K562 (cell line): Measurements from ENCODE around the gene FMC1. TPM values are rescaled to one million over a fixed set of nuclear protein-coding genes. Genes with fewer than 3 reads are reported as not detected.

ENCODE experiments used
- ARID1B ChIP-seq: fragments of 450-650 bp; IDR thresholded peaks from 2 replicates; pipeline ENCODE4 v1.6.1; 2016; ENCODE audit warnings: antibody characterized with exemption, mild to moderate bottlenecking, inconsistent platforms
- ATF7 ChIP-seq: fragments of 450-650 bp; IDR thresholded peaks from 2 replicates; pipeline ENCODE4 v1.7.1; 2014; ENCODE audit warnings: mild to moderate bottlenecking, moderate library complexity
- BHLHE40 ChIP-seq: IDR thresholded peaks from 2 replicates; pipeline ENCODE4 v1.6.1; 2011; ENCODE audit warnings: low read length, improper control_type of control experiment
- CBX1 ChIP-seq: sonication (generic); IDR thresholded peaks from 2 replicates; pipeline ENCODE4 v1.6.1; 2016; ENCODE audit warnings: antibody characterized with exemption, low read depth, mild to moderate bottlenecking
- ETS2 ChIP-seq: IDR thresholded peaks from 2 replicates; pipeline ENCODE4 v1.6.1; 2016; ENCODE audit warnings: borderline replicate concordance, missing genetic modification characterization, mild to moderate bottlenecking, moderate library complexity, missing compliant biosample characterization; ENCODE audit not compliant: poor library complexity, severe bottlenecking
- GATAD2B ChIP-seq: fragments of 450-650 bp; IDR thresholded peaks from 2 replicates; pipeline ENCODE4 v1.6.1; 2017; ENCODE audit warnings: mild to moderate bottlenecking, borderline replicate concordance
- MYNN ChIP-seq, 2 experiments: sonication (generic); formaldehyde crosslinking in 1 of 2; IDR thresholded peaks; 2 replicates each; pipeline versions ENCODE4 v1.5.0 to v1.6.1; 2016 to 2020; ENCODE audit warnings: antibody characterized with exemption in 1 of 2, missing genetic modification reagents in 1 of 2
- OTX1 ChIP-seq: fragments of 450-650 bp; formaldehyde crosslinking; IDR thresholded peaks from 2 replicates; pipeline ENCODE4 v1.4.0; 2022; ENCODE audit warnings: mild to moderate bottlenecking
- POLR2H ChIP-seq: IDR thresholded peaks from 2 replicates; pipeline ENCODE4 v1.6.1; 2016; ENCODE audit warnings: missing genetic modification characterization, low read depth, mild to moderate bottlenecking, control low read depth, missing compliant biosample characterization, moderate library complexity
- polyA plus RNA-seq, 8 experiments: library from polyadenylated mRNA; depleted of rRNA in 4 of 8; stranded (reverse) in 5 of 8; unstranded in 3 of 8; fragments of >200 nt; fragmentation: Nextera tagmentation in 2 of 8; fragmentation: Illumina TruSeq in 1 of 8; extraction: Ambion mirVana in 2 of 8; extraction: Trizol in 1 of 8; gene quantifications; 2 replicates each; pipeline versions ENCODE4 v1.2.1 to v1.2.3, GENCODE V29; 2011 to 2014; ENCODE audit warnings: inconsistent platforms in 1 of 8, missing spikeins in 1 of 8
- total RNA-seq, 7 experiments: library from RNA; depleted of rRNA in 6 of 7; stranded (reverse); fragments of >200 nt in 6 of 7; fragmentation: Illumina TruSeq in 2 of 7; extraction: Trizol in 2 of 7; gene quantifications; 2 replicates each; pipeline versions ENCODE4 v1.2.1 to v1.2.3, GENCODE V29; 2011 to 2021; ENCODE audit warnings: low replicate concordance in 1 of 7
- TF ChIP-seq, protein P1 (sequence below): sonication (generic); formaldehyde crosslinking; IDR thresholded peaks from 2 replicates; pipeline ENCODE4 v1.8.1; 2023; ENCODE audit warnings: mild to moderate bottlenecking, missing genetic modification reagents
- TF ChIP-seq, protein P2 (sequence below), 2 experiments: fragments of 150-350 bp in 1 of 2; IDR thresholded peaks; 2 replicates each; pipeline ENCODE4 v1.6.1; 2012 to 2016; ENCODE audit warnings: low read depth in 2 of 2, low read length in 2 of 2, mild to moderate bottlenecking in 1 of 2, moderate library complexity in 1 of 2
- TF ChIP-seq, protein P3 (sequence below): fragments of 450-650 bp; IDR thresholded peaks from 2 replicates; pipeline ENCODE4 v1.6.1; 2018; ENCODE audit not compliant: partially characterized antibody

FMC1 gene
- total and polyA plus RNA-seq, 9 of the 15 experiments (the other 6 are each of a cell fraction or from before 2014, with no cell fraction given): 14.0 to 116 (median 29.0) TPM

DNA sequence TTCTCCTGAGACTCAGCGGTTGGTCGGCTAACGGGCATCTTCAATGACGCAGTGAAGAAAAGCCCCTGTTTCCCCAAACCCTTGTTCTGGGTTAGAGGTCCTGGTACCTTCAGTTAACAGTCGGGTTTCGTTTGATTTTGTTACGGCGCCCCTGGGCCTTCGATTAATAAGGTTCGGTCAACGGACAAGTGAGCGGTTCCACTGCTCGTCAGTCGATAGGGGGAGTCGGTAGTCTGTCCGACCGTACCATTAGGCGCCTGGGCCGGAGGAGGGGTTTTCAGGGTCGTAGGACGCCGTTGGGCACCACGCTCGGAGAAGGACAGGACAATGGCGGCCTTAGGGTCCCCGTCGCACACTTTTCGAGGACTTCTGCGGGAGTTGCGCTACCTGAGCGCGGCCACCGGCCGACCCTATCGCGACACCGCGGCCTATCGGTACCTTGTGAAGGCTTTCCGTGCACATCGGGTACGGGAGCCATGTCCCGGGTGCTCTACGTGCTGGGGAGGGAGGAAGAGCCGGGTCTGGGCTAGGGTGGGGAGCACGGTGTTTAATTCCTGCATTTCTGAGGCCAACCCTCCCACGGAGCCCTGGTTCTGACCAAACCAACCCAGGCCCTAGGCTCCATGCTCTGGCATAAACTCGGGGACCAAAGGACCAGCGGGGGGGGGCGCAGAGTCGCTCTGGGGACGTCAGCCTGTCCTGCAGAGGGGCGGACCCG lies at the start of gene FMC1 (continued):
- TF ChIP-seq, protein P1, sequence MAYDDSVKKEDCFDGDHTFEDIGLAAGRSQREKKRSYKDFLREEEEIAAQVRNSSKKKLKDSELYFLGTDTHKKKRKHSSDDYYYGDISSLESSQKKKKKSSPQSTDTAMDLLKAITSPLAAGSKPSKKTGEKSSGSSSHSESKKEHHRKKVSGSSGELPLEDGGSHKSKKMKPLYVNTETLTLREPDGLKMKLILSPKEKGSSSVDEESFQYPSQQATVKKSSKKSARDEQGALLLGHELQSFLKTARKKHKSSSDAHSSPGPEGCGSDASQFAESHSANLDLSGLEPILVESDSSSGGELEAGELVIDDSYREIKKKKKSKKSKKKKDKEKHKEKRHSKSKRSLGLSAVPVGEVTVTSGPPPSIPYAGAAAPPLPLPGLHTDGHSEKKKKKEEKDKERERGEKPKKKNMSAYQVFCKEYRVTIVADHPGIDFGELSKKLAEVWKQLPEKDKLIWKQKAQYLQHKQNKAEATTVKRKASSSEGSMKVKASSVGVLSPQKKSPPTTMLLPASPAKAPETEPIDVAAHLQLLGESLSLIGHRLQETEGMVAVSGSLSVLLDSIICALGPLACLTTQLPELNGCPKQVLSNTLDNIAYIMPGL: peak; percentile 87
- TF ChIP-seq POLR2H (no peak), CBX1 (peak; percentile 88; the same call in 1 of the 2 replicates), MYNN (IDR thresholded peaks at IDR 0.05) (peak; percentile 36), MYNN (CRISPR knock-in tag; IDR thresholded peaks at IDR 0.05) (no peak), ARID1B (peak; percentile 57), BHLHE40 (peak; percentile 94), ETS2 (tag) (peak; percentile 77), OTX1 (CRISPR knock-in tag) (peak; percentile 88), ATF7 (peak; percentile 99), GATAD2B (peak; percentile 9; the same call in 1 of the 2 replicates)
- TF ChIP-seq, protein P2, sequence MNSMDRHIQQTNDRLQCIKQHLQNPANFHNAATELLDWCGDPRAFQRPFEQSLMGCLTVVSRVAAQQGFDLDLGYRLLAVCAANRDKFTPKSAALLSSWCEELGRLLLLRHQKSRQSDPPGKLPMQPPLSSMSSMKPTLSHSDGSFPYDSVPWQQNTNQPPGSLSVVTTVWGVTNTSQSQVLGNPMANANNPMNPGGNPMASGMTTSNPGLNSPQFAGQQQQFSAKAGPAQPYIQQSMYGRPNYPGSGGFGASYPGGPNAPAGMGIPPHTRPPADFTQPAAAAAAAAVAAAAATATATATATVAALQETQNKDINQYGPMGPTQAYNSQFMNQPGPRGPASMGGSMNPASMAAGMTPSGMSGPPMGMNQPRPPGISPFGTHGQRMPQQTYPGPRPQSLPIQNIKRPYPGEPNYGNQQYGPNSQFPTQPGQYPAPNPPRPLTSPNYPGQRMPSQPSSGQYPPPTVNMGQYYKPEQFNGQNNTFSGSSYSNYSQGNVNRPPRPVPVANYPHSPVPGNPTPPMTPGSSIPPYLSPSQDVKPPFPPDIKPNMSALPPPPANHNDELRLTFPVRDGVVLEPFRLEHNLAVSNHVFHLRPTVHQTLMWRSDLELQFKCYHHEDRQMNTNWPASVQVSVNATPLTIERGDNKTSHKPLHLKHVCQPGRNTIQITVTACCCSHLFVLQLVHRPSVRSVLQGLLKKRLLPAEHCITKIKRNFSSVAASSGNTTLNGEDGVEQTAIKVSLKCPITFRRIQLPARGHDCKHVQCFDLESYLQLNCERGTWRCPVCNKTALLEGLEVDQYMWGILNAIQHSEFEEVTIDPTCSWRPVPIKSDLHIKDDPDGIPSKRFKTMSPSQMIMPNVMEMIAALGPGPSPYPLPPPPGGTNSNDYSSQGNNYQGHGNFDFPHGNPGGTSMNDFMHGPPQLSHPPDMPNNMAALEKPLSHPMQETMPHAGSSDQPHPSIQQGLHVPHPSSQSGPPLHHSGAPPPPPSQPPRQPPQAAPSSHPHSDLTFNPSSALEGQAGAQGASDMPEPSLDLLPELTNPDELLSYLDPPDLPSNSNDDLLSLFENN (IDR thresholded peaks at IDR 0.05; ENCODE audit: low read depth in 2 of 2, low read length in 2 of 2): peak in 1 of 2 experiments; percentile 52; a peak in 2 of 4 replicates
- TF ChIP-seq, protein P3, sequence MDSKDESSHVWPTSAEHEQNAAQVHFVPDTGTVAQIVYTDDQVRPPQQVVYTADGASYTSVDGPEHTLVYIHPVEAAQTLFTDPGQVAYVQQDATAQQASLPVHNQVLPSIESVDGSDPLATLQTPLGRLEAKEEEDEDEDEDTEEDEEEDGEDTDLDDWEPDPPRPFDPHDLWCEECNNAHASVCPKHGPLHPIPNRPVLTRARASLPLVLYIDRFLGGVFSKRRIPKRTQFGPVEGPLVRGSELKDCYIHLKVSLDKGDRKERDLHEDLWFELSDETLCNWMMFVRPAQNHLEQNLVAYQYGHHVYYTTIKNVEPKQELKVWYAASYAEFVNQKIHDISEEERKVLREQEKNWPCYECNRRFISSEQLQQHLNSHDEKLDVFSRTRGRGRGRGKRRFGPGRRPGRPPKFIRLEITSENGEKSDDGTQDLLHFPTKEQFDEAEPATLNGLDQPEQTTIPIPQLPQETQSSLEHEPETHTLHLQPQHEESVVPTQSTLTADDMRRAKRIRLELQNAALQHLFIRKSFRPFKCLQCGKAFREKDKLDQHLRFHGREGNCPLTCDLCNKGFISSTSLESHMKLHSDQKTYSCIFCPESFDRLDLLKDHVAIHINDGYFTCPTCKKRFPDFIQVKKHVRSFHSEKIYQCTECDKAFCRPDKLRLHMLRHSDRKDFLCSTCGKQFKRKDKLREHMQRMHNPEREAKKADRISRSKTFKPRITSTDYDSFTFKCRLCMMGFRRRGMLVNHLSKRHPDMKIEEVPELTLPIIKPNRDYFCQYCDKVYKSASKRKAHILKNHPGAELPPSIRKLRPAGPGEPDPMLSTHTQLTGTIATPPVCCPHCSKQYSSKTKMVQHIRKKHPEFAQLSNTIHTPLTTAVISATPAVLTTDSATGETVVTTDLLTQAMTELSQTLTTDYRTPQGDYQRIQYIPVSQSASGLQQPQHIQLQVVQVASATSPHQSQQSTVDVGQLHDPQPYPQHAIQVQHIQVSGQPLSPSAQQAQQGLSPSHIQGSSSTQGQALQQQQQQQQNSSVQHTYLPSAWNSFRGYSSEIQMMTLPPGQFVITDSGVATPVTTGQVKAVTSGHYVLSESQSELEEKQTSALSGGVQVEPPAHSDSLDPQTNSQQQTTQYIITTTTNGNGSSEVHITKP: peak; percentile 99
